ENCODE data around the gene SNX32. TPM values are rescaled to one million over a fixed set of nuclear protein-coding genes. Genes with fewer than 3 reads are reported as not detected.
A peak's percentile ranks its signal among the peaks of the same experiment; 100 is the strongest.

Gene SNX32
- total RNA-seq, 3 donors from 2014 or later: 0.15 to 2.3 (median 0.48) TPM

DNA sequence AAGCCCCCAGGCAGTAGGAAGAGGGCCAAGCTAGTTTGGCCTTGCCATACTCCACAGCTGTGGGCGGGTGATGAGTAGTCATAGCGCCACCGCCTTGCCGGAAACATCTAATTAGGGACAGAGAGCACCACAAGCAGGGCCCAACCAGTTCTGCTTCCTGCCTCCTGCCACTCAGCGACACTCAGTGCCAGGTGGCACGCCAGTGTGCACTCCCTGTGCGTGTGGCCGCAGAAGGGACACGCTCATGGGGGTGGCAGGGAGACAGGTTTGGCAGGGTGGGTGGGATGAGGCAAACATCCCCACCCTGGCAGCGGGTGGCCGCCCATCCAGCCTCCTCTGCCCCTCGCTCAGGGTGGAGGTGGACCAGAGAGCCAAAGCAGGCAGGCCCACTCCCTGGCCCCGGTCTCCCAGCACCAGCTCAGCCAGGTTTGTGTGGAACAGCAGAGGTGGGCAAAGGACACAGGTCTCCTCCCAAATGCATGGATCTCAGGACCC is 42.0 kb upstream of the SNX32 start:
- Histone ChIP-seq H3K4me3 (peak overlapping the region in 1 of 3 donors; percentile 15), H3K9me3 (no peaks in the 10 kb centered on the region), H3K27me3 (peaks cover 0 to 3% of the 10 kb centered on the region in 2 donors), H3K27ac (peak overlapping the region; percentile 77 to 83), H3K36me3 (no peaks in the 10 kb centered on the region), H3K4me1 (peaks cover 0 to 24% of the 10 kb centered on the region in 2 donors)
- TF ChIP-seq POLR2A (IDR thresholded peaks at IDR 0.05) (no peak), POLR2AphosphoS5 (IDR thresholded peaks at IDR 0.05) (peak in 1 of 3 donors; percentile 34), CTCF (IDR thresholded peaks at IDR 0.05) (no peak)
- intact Hi-C loops (cut with DNase I; ENCODE audit: low total_unique reads): no loop called here
- peak in 1 of 2 donors; percentile 77 for DNase-seq (ENCODE audit: low spot score in 2 of 2)

DNA sequence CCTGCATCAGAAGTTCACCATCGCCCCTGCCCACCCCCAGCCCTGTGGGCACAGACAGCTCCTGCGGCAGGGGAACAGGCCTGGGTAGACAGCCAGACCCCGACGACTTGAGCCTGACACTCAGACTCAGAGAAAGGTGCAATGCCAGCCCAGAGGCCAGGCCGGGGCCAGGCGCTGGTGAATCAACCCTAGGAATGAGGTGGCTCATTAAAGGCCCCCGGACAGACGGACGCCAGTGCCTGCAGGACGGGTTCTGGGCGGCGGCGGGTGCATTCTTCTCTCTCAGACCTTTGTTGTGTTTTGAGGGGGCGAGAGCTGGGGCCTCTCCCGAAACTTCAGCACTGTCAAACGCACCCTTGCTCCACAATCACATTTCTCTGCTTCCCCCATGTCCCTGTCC is 41.3 kb upstream of the SNX32 start:
- TF ChIP-seq POLR2A (IDR thresholded peaks at IDR 0.05) (no peak), CTCF (IDR thresholded peaks at IDR 0.05) (no peak), POLR2AphosphoS5 (IDR thresholded peaks at IDR 0.05) (no peak)
- Histone ChIP-seq H3K4me3 (no peak overlapping the region), H3K27ac (peak overlapping the region; percentile 77 to 83), H3K9me3 (no peaks in the 10 kb centered on the region), H3K4me1 (peaks cover 0 to 24% of the 10 kb centered on the region in 2 donors), H3K27me3 (no peaks in the 10 kb centered on the region), H3K36me3 (no peaks in the 10 kb centered on the region)
- intact Hi-C loops (cut with DNase I; ENCODE audit: low total_unique reads): no loop called here
- no peak for DNase-seq (ENCODE audit: low spot score in 2 of 2)

DNA sequence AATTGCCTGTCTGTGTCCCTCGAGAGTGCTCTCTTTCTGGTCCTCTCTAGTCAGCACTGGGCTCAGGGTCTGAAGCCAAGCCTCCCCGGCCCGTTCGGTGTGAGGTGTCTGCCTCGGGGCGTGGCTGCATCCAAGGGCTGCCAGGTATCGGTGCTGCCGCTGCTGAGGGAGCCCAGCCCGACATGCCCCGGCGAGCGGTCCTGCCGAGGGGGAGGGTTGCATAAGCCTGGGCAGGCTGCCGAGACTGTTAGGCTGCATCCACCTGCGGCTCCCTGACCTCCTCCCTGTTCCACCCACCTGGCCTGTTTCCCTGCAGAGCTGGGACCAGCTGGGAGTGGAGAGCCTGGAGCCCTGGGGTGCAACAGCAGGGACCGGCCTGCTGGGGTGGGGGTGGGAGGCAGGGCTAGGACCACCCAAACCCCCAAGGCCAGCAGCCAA is 40.6 kb upstream of the SNX32 start:
- no peak for TF ChIP-seq POLR2AphosphoS5 (IDR thresholded peaks at IDR 0.05)
- TF ChIP-seq CTCF (IDR thresholded peaks at IDR 0.05): no peak
- TF ChIP-seq POLR2A (IDR thresholded peaks at IDR 0.05): no peak
- H3K36me3 ChIP-seq: no peaks in the 10 kb centered on the region
- H3K9me3 ChIP-seq: no peaks in the 10 kb centered on the region
- peak overlapping the region; percentile 77 to 83 for H3K27ac ChIP-seq
- no peaks in the 10 kb centered on the region for H3K27me3 ChIP-seq
- no peak overlapping the region for H3K4me3 ChIP-seq
- DNase-seq (ENCODE audit: low spot score in 2 of 2): peak; percentile 87 to 89
- peaks cover 0 to 24% of the 10 kb centered on the region in 2 donors for H3K4me1 ChIP-seq
- intact Hi-C loops (cut with DNase I; ENCODE audit: low total_unique reads): no loop called here

- Histone ChIP-seq H3K4me3 (no peak overlapping the region), H3K27me3 (no peaks in the 10 kb centered on the region), H3K4me1 (peaks cover 0 to 24% of the 10 kb centered on the region in 2 donors), H3K9me3 (no peaks in the 10 kb centered on the region), H3K36me3 (no peaks in the 10 kb centered on the region), H3K27ac (peak overlapping the region; percentile 77 to 83)
- TF ChIP-seq POLR2A (IDR thresholded peaks at IDR 0.05): no peak
- DNase-seq (ENCODE audit: low spot score in 2 of 2): no peak
- intact Hi-C loops (cut with DNase I; ENCODE audit: low total_unique reads): no loop called here
Observed at GRCh38 chr11:65793625-65794400, 40.0 kb upstream of the SNX32 start.

DNA sequence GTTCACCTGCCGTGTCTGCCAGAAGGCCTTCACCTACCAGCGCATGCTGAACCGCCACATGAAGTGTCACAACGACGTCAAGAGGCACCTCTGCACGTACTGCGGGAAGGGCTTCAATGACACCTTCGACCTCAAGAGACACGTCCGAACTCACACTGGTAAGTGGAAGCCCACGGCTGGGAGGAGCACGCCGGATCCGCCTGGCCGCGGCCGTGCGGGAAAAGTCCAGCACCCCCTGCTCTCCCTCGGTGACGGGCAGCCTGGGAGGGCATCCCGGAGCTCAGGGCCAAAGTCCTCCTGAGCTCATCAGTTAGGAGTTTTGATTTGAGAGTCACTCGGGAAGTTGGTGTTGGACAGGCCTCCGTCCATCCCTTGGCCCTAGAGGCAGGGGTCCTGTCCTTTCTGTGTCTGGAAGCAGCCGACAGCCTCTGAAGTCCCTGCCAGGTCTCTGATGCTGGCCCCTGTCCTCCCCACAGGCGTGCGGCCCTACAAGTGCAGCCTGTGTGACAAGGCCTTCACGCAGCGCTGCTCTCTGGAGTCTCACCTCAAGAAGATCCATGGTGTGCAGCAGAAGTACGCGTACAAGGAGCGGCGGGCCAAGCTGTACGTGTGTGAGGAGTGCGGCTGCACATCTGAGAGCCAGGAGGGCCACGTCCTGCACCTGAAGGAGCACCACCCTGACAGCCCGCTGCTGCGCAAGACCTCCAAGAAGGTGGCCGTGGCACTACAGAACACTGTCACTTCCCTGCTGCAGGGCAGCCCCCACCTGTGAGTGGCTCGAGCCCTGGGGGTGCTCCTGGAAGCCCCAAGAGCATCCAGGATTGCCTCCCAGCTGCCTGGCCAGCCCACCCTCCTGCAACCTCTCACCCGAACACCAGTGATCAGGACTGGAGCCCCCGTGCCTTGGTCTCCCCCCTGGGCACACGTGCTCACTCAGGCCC is 38.9 kb upstream of the SNX32 start:
- Histone ChIP-seq H3K4me1 (peaks cover 0 to 20% of the 10 kb centered on the region in 2 donors), H3K27ac (no peak overlapping the region), H3K9me3 (no peaks in the 10 kb centered on the region), H3K36me3 (no peaks in the 10 kb centered on the region), H3K27me3 (no peaks in the 10 kb centered on the region), H3K4me3 (no peak overlapping the region)
- no peak for DNase-seq (ENCODE audit: low spot score in 2 of 2)
- intact Hi-C loops (cut with DNase I; ENCODE audit: low total_unique reads): no loop called here
- no peak for TF ChIP-seq POLR2A (IDR thresholded peaks at IDR 0.05)
- no peak for TF ChIP-seq POLR2AphosphoS5 (IDR thresholded peaks at IDR 0.05)
- no peak for TF ChIP-seq CTCF (IDR thresholded peaks at IDR 0.05)
